Posterior cingulate gyrus (tissue), 11 donors: ENCODE data around the gene MPL.
"Not testable (repeated sequence)": the region's sequence is repeated elsewhere in the genome, so short reads cannot be mapped to it uniquely, and the experiment has no call there.

Source experiments
- DNase-seq, 10 donors: peaks; one replicate each; pipeline versions ENCODE4 v3.0.0 to v3.0.0-alpha.2; 2020 to 2021; ENCODE audit warnings: mixed read lengths in 3 of 10
- intact Hi-C: fragments of 100-400 bp; cut with DNase I; formaldehyde crosslinking; loops from one replicate; pipeline ENCODE4 v1.15.1; 2023

MPL gene

DNA sequence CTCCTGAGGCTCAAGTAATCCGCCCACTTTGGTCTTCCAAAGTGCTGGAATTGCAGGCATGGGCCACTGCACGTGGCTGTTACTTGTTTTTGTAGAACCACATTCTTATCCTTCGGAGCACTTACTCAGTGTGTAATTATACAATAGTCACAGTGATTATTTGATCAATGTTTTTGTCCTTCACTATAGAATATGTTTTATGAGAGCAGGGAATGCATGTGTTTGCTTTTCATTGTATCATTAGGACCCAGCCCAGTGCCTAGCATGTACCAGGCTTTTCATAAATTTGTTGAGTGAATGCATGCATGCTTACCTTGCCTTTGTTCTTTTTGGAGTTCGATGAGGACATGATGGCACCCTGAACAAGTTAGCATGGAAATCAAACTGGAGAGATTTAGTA, 57.9 kb downstream of the MPL start:
- intact Hi-C loops = no loop called here
- DNase-seq = no peak

DNA sequence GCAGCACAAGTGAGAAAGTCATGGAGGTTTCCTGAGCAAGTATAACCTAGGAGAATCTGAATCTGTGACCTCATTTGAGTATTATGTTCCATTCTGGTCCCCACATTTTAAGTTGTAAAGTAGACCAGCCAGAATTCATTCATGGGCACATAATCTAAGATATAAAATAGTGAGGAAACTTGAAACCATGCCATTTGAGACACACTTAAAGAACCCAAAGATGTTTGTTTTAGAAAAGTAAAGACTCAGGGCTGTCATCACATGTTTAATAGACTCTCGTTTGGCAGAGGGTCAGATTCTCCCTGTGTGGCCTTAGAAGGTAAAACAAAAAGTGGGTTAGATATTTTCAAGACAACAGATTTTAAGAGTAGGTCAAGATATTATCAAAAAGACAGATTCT, 58.4 kb downstream of the MPL start:
- no peak for DNase-seq
- intact Hi-C loops = no loop called here

DNA sequence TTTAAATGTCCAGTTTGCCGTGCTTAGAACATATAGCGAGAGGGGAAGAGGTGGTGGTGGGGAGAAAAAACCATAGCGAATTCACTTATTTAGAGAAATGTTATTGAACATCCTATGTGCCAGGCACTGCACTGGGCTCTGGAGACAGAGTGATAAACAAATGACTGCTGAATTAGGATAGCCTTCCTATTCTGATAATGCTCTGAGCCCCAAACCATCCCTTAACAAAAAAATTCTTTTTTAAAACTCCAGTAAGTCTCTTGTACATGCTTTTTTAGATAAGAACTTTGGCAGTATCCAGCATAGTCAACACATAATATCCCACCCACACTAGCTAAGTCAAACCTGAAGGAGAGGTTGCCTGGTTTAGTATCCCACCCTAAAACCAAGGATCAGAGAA, 60.6 kb downstream of the MPL start:
- intact Hi-C loops = no loop called here
- no peak for DNase-seq

DNA sequence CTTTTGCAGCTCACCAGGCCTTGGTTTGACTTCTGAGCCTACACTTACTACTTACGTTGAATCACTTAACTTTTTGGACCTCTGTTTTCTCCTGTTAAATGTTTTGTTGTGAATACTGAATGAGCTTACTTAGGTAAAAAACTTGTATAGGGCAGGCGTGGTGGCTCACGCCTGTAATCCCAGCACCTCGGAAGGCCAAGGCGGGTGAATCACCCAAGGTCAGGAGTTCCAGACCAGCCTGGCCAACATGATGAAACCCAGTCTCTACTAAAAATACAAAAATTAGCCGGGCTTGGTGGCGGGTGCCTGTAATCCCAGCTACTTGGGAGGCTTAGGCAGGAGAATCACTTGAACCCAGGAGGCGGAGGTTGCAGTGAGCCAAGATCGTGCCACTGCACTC, 62.8 kb downstream of the MPL start:
- DNase-seq, intact Hi-C loops: not testable (repeated sequence)

DNA sequence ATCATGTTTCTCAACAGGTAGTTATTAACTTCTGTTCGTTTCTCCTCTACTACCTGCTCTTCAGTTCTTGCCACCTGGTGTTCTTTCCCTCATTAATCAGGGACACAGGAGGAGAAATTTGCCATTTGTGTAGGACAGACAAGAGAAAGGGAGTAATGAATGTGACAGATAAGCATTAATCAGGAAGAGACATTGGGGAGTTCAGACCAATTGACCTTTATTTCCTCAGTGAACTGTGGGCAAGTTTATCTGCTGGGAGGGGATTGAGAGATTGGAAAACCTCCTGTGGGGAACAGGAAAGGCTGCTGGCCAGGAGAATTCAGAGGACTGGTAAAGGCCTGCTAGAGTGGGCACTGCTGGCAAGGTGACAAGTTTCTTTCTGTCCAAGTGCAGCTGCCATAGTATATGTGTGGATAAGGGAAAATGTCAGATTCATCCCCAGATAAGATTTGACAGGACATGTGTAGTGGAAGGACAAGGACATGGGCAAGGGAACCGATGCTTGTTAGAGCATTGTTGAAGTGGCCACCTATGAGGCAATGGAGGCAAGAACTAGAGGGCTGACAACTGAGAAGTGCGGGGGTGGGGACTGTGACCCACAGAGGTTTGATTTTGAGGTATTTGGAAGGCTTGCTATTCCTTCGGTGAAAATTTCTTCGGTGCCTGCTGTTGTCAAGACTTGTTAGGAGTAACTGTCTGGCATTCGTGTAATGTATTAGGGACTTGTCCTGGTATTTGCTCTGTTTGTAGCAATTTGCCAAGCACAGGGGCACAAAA, 64.7 kb downstream of the MPL start:
- no peak for DNase-seq
- intact Hi-C loops = no loop called here
